Spleen (tissue), 11 donors: ENCODE results near the gene KRT6B. TPM values are rescaled to one million over a fixed set of nuclear protein-coding genes. Genes with fewer than 3 reads are reported as not detected.

Source experiments
- DNase-seq: peaks from one replicate; pipeline ENCODE4 v3.0.0-alpha.2; 2020
- H3K27ac ChIP-seq, 8 donors: fragments of 200-600 bp; sonication (generic) in 7 of 8; 1 replicate in 4 of 8; 2 replicates in 4 of 8; pipeline versions ENCODE4 v1.5.0 to v1.8.0; 2016 to 2021; ENCODE audit warnings: inconsistent platforms in 4 of 8, mild to moderate bottlenecking in 4 of 8, moderate library complexity in 1 of 8
- H3K27me3 ChIP-seq, 7 donors: fragments of 200-600 bp; sonication (generic) in 6 of 7; replicated peaks in 1 of 7; 1 replicate in 4 of 7; 2 replicates in 3 of 7; pipeline versions ENCODE4 v1.5.0 to v1.8.0; 2016 to 2021; ENCODE audit warnings: inconsistent platforms in 3 of 7, mild to moderate bottlenecking in 1 of 7
- H3K36me3 ChIP-seq, 6 donors: fragments of 200-600 bp; sonication (generic) in 5 of 6; 1 replicate in 4 of 6; 2 replicates in 2 of 6; pipeline versions ENCODE4 v1.5.0 to v1.8.0; 2016 to 2021; ENCODE audit warnings: inconsistent platforms in 2 of 6
- H3K4me1 ChIP-seq, 6 donors: fragments of 200-600 bp; sonication (generic) in 5 of 6; 1 replicate in 3 of 6; 2 replicates in 3 of 6; pipeline versions ENCODE4 v1.5.0 to v1.8.0; 2016 to 2021; ENCODE audit warnings: inconsistent platforms in 3 of 6
- H3K4me3 ChIP-seq, 8 donors: fragments of 200-600 bp; sonication (generic) in 7 of 8; 1 replicate in 4 of 8; 2 replicates in 4 of 8; pipeline versions ENCODE4 v1.5.0 to v1.8.0; 2016 to 2021; ENCODE audit warnings: inconsistent platforms in 4 of 8, mild to moderate bottlenecking in 4 of 8, moderate library complexity in 2 of 8
- H3K9me3 ChIP-seq, 8 donors: fragments of 200-600 bp; sonication (generic) in 7 of 8; 1 replicate in 4 of 8; 2 replicates in 4 of 8; pipeline versions ENCODE4 v1.5.0 to v1.8.0; 2016 to 2021; ENCODE audit warnings: inconsistent platforms in 4 of 8
- POLR2A ChIP-seq, 3 donors: fragments of 450-650 bp; IDR thresholded peaks; one replicate each; pipeline ENCODE4 v1.5.1; 2017; ENCODE audit warnings: antibody characterized with exemption in 3 of 3, mild to moderate bottlenecking in 1 of 3
- POLR2AphosphoS5 ChIP-seq, 3 donors: sonication (generic); formaldehyde crosslinking; IDR thresholded peaks; one replicate each; pipeline ENCODE4 v1.5.1; 2017; ENCODE audit warnings: antibody characterized with exemption in 3 of 3
- WGBS, 5 donors: extraction: QIAGEN DNeasy Blood & Tissue Kit in 3 of 5; methylation state at CpG; one replicate each; pipeline versions ENCODE4 v1.1.5 to v1.1.7; 2013 to 2018; 5-methylcytosine and 5-hydroxymethylcytosine counted together
- intact Hi-C: fragments of 100-400 bp; cut with DNase I; formaldehyde crosslinking; loops from one replicate; pipeline ENCODE4 v1.15.0; 2023; ENCODE audit warnings: low total_unique reads
- polyA plus RNA-seq, 3 donors: library from polyadenylated mRNA; stranded (reverse); fragments of 200-250 nt; gene quantifications; one replicate each; pipeline ENCODE4 v1.2.1, GENCODE V29; 2013
- total RNA-seq, 7 donors: library from RNA; depleted of rRNA in 3 of 7; stranded (reverse); fragments of >200 nt in 3 of 7; fragmentation: NEBNext Ultra II Directional in 4 of 7; extraction: Animal tissue kit (Norgen Biotek cat#: 25700) in 4 of 7; gene quantifications; one replicate each; pipeline versions ENCODE4 v1.1.0 to v1.2.1, GENCODE V29; 2016 to 2021
- TF ChIP-seq, protein P1 (sequence below), 11 experiments: fragments of 200-600 bp in 7 of 11; fragments of 450-650 bp in 4 of 11; sonication (generic) in 4 of 11; IDR thresholded peaks in 8 of 11; conservative IDR thresholded peaks in 3 of 11; 1 replicate in 7 of 11; 2 replicates in 4 of 11; pipeline versions ENCODE4 v1.4.0 to v1.8.0; 2016 to 2021; ENCODE audit warnings: antibody characterized with exemption in 11 of 11, inconsistent platforms in 4 of 11, mild to moderate bottlenecking in 1 of 11
- donor health status: healthy with polysubstance abuse.
- donor health status: DM: no; HTN: no; CAD: no; lungs with moderate emphysema.
- donor health status: DM: no; HTN: no; CAD: no.
- donor health status: Bipolar disorder and iron deficiency.
- donor health status: healthy.
- donor health status: DM: no; HTN: no; CAD: no.
- donor health status: DM: yes; HTN: yes; CAD: no.

Gene KRT6B
- total and polyA plus RNA-seq, 10 donors, result 0.03 to 0.10 (median 0.04) TPM; not detected in 7

DNA sequence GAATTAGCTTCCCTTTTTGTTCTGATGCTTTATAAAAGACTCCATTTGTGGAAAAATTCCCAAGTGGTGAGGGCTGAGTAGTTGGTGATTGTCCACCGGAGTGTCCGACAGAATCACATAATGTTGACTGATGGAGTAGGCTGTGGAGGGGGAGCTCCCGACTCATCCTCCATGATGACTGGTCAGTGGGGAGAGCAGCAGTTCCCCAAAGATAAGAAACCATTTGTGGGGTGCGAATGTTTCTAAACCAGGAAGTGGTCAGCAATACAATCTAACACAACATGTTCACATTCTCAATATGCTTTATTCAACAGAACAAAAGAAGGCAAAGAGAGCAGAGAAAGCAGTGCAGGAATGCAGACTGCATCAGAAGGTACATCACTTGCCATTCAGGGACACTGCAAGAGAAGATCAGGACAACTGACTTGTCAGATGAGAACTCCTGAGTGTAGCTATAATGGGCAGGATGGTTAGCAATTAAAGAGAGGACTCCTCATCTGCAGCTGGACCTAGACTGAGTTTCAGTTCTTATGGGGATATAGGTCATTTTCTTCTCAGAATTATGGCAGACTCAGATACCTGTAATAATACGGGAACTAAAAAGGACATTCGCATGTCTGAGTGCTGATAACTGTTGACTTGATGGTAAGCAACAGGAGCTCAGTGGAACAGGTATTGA, 5.4 kb downstream of the KRT6B start:
- 62 to 70% (median 64%) methylated on average over 6 of the region's 6 CpGs for WGBS, 5 donors
- TF ChIP-seq POLR2AphosphoS5 (IDR thresholded peaks at IDR 0.05), result no peak
- TF ChIP-seq, protein P1, sequence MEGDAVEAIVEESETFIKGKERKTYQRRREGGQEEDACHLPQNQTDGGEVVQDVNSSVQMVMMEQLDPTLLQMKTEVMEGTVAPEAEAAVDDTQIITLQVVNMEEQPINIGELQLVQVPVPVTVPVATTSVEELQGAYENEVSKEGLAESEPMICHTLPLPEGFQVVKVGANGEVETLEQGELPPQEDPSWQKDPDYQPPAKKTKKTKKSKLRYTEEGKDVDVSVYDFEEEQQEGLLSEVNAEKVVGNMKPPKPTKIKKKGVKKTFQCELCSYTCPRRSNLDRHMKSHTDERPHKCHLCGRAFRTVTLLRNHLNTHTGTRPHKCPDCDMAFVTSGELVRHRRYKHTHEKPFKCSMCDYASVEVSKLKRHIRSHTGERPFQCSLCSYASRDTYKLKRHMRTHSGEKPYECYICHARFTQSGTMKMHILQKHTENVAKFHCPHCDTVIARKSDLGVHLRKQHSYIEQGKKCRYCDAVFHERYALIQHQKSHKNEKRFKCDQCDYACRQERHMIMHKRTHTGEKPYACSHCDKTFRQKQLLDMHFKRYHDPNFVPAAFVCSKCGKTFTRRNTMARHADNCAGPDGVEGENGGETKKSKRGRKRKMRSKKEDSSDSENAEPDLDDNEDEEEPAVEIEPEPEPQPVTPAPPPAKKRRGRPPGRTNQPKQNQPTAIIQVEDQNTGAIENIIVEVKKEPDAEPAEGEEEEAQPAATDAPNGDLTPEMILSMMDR (IDR thresholded peaks at IDR 0.05 in 8 of 11, conservative IDR thresholded peaks at IDR 0.05 in 3 of 11), result no peak
- TF ChIP-seq POLR2A (IDR thresholded peaks at IDR 0.05), result no peak
- no peaks in the 10 kb centered on the region for H3K36me3 ChIP-seq
- no peaks in the 10 kb centered on the region for H3K9me3 ChIP-seq
- DNase-seq, result no peak
- peaks cover 0 to 38% (median 0%) of the 10 kb centered on the region in 7 donors for H3K27me3 ChIP-seq
- no peaks in the 10 kb centered on the region for H3K4me1 ChIP-seq
- intact Hi-C loops, result no loop called here
- no peak overlapping the region for H3K4me3 ChIP-seq
- H3K27ac ChIP-seq, result no peak overlapping the region

DNA sequence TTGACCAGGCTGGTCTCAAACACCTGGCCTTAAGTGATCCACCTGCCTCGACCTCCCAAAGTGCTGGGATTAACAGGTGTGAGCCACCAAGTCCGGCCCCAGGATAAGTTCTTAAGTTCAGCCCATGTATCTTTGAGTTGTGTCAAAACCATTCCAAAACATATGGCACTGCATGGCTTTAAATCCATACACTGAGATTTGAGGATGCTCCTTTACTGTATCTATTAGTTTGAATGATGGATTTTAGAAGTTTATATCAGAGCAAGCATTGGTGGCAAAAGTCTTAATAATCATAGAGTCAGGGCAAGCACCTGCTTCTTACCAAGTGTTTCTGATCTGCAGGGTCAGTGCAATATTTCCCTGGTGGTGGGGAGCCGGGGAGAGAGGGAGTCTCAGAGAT, 6.1 kb downstream of the KRT6B start:
- no peak overlapping the region for H3K4me3 ChIP-seq
- no peak for DNase-seq
- no peaks in the 10 kb centered on the region for H3K9me3 ChIP-seq
- peaks cover 0 to 43% (median 0%) of the 10 kb centered on the region in 7 donors for H3K27me3 ChIP-seq
- 44 to 67% (median 61%) methylated on average over 3 of the region's 3 CpGs for WGBS, 5 donors
- H3K36me3 ChIP-seq, result no peaks in the 10 kb centered on the region
- TF ChIP-seq POLR2A (IDR thresholded peaks at IDR 0.05) (no peak), POLR2AphosphoS5 (IDR thresholded peaks at IDR 0.05) (no peak)
- TF ChIP-seq, protein P1 (IDR thresholded peaks at IDR 0.05 in 8 of 11, conservative IDR thresholded peaks at IDR 0.05 in 3 of 11), result no peak
- no peak overlapping the region for H3K27ac ChIP-seq
- intact Hi-C loops, result no loop called here
- H3K4me1 ChIP-seq, result no peaks in the 10 kb centered on the region

DNA sequence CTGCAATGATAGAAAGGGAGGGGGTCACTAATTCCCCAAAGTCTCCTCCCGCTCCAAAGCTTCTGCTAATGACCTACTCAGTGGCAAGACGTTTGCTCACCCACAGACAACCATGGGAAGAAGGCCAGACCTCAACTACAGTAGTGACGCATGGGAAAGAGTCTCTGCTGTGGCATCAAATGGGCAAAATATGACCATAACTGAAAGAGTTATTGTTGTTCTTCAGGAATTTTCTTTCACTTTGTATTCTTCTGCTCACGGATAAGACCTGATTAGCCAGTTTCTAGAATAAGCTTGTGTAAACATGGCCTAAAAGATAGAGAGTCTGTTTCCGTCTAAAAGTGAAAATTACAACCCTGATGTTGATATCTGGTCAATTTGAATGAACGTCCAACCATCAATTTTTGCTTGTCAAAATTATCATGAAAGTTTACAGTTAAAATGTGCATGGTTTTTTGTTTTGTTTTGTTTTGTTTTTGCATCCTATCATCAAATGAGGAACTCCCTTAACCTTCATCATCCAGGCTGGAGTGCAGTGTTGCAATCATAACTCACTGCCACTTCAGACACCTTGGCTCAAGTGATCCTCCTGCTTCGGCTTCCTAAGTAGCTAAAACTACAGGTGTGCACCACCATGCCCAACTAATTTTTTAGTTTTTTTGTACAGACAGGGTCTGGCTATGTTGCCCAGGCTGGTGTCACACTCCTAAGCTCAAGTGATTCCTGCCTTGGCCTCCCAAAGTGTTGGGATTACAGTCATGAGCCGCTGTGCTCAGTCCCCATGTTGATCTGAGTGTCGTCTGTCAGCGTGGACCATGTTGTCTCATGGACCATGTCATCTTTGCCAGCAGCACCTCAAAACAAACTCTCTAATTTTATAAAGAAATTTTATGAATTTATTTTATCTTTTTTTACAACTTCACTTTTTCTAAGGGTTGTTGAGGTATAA, 7.0 kb downstream of the KRT6B start:
- Histone ChIP-seq H3K36me3 (no peaks in the 10 kb centered on the region), H3K4me3 (no peak overlapping the region), H3K27me3 (peaks cover 0 to 48% (median 0%) of the 10 kb centered on the region in 7 donors), H3K4me1 (no peaks in the 10 kb centered on the region), H3K9me3 (no peaks in the 10 kb centered on the region), H3K27ac (no peak overlapping the region)
- WGBS, 5 donors, result 71 to 79% (median 78%) methylated on average over 10 of the region's 10 CpGs
- intact Hi-C loops, result no loop called here
- no peak for DNase-seq
- TF ChIP-seq POLR2A (IDR thresholded peaks at IDR 0.05) (no peak), POLR2AphosphoS5 (IDR thresholded peaks at IDR 0.05) (no peak)
- TF ChIP-seq, protein P1 (IDR thresholded peaks at IDR 0.05 in 8 of 11, conservative IDR thresholded peaks at IDR 0.05 in 3 of 11), result no peak

DNA sequence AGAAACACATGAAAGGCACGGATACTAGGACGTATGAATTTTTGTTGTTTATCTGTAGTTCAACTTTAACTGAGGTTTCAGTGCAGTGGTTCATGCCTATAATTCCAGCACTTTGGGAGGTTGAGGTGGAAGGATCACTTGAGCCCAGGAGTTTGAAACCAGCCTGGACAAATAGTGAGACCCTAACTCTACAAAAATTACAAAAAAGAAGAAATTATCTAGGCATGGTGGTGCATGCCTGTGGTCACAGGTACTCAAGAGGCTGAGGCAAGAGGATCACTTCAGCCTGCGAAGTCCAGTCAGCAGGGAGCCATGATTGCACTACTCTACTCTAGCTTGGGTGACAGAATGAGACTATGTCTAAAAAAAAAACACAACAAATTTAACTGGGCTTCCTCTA, 8.0 kb downstream of the KRT6B start:
- intact Hi-C loops, result no loop called here
- no peaks in the 10 kb centered on the region for H3K4me1 ChIP-seq
- DNase-seq, result no peak
- no peaks in the 10 kb centered on the region for H3K36me3 ChIP-seq
- no peaks in the 10 kb centered on the region for H3K9me3 ChIP-seq
- WGBS, 5 donors, result 83 to 97% (median 90%) methylated on average over 3 of the region's 3 CpGs
- peaks cover 0 to 55% (median 0%) of the 10 kb centered on the region in 7 donors for H3K27me3 ChIP-seq
- no peak overlapping the region for H3K27ac ChIP-seq
- H3K4me3 ChIP-seq, result no peak overlapping the region
- TF ChIP-seq POLR2AphosphoS5 (IDR thresholded peaks at IDR 0.05) (no peak), POLR2A (IDR thresholded peaks at IDR 0.05) (no peak)
- TF ChIP-seq, protein P1 (IDR thresholded peaks at IDR 0.05 in 8 of 11, conservative IDR thresholded peaks at IDR 0.05 in 3 of 11), result no peak
